Measurements from ENCODE around the gene MCF2L. TPM values are rescaled to one million over a fixed set of nuclear protein-coding genes. Genes with fewer than 3 reads are reported as not detected.

MCF2L gene
- total RNA-seq, 1 donor from 2014 or later = 40.4 TPM

GRCh38 chr13:113145496-113145895 is 176.5 kb downstream of the MCF2L start:
- no peak overlapping the region for H3K4me3 ChIP-seq
- H3K9me3 ChIP-seq (ENCODE audit: low read depth) = no peaks in the 10 kb centered on the region
- no peaks in the 10 kb centered on the region for H3K36me3 Mint-ChIP-seq
- TF ChIP-seq EZH2 (IDR thresholded peaks at IDR 0.05) (no peak), EZH2phosphoT487 (IDR thresholded peaks at IDR 0.05) (no peak), CTCF (IDR thresholded peaks at IDR 0.05) (no peak)
- no peak overlapping the region for H3K27ac ChIP-seq
- H3K9ac ChIP-seq = no peak overlapping the region
- H3K4me1 Mint-ChIP-seq = peaks cover 3% of the 10 kb centered on the region
- no peak overlapping the region for H3K4me2 ChIP-seq
- no peak overlapping the region for H3K27ac Mint-ChIP-seq
- H3K27me3 Mint-ChIP-seq (ENCODE audit: insufficient read depth, low read depth) = peaks cover 4% of the 10 kb centered on the region
- H4K20me1 ChIP-seq (ENCODE audit: low read depth) = no peaks in the 10 kb centered on the region
- no peaks in the 10 kb centered on the region for H3K27me3 ChIP-seq
- DNase-seq (ENCODE audit: low spot score) = no peak
- no peak overlapping the region for H2AFZ ChIP-seq (replicated peaks)
- no peaks in the 10 kb centered on the region for H3F3A ChIP-seq (ENCODE audit: low read depth)
- peaks cover 13% of the 10 kb centered on the region for H3K4me1 ChIP-seq
- H3K9me3 Mint-ChIP-seq = no peaks in the 10 kb centered on the region
- H3K36me3 ChIP-seq = no peaks in the 10 kb centered on the region
- H3K79me2 ChIP-seq (ENCODE audit: low read depth) = no peaks in the 10 kb centered on the region
- H3K4me3 Mint-ChIP-seq = no peak overlapping the region

DNA sequence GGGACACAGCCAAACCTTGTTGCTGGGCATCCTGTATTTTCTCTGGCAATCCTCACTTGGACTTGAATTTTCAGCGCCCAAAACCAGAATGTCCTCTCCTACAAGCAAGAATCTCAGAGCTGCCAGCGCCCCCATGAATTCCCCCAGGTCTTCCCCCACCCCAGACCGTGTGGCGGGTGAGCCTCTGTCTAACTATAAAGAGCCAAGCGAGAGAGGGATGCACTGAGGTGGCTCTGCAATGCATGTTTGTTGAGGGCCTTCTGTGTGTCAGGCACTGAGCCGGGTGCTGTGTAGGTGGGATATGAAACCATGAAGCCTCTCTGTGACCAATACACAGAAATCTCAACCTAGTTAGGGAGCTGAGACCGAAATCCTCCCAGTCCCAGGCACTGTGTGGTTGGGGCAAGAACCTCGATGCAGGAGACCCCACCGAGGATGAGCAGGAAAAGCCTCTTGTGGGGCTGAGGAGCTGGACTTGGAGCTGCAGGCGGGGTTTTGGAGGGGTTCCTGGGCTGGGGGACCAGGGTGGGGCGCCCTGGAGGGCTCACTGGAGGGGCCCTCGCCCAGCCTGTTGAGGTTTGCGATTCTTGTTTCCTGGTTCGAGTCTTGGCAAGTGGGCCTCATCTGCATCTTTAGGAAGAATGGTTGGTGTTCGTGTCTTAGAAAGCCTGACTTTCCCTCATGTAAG is 177.0 kb downstream of the MCF2L start:
- Histone ChIP-seq H3K79me2 (ENCODE audit: low read depth) (no peaks in the 10 kb centered on the region), H3K4me1 (peaks cover 13% of the 10 kb centered on the region), H3K27ac (no peak overlapping the region), H4K20me1 (ENCODE audit: low read depth) (no peaks in the 10 kb centered on the region), H3K9ac (no peak overlapping the region), H3K4me3 (no peak overlapping the region), H3K27me3 (no peaks in the 10 kb centered on the region), H3K4me2 (no peak overlapping the region), H3F3A (ENCODE audit: low read depth) (no peaks in the 10 kb centered on the region), H3K9me3 (ENCODE audit: low read depth) (no peaks in the 10 kb centered on the region), H2AFZ (replicated peaks) (no peak overlapping the region), H3K36me3 (no peaks in the 10 kb centered on the region)
- Mint-ChIP-seq H3K4me3 (no peak overlapping the region), H3K36me3 (no peaks in the 10 kb centered on the region), H3K27ac (no peak overlapping the region), H3K4me1 (peaks cover 6% of the 10 kb centered on the region), H3K27me3 (ENCODE audit: insufficient read depth, low read depth) (peaks cover 4% of the 10 kb centered on the region), H3K9me3 (no peaks in the 10 kb centered on the region)
- TF ChIP-seq CTCF (IDR thresholded peaks at IDR 0.05) (no peak), EZH2 (IDR thresholded peaks at IDR 0.05) (no peak), EZH2phosphoT487 (IDR thresholded peaks at IDR 0.05) (no peak)
- DNase-seq (ENCODE audit: low spot score) = no peak

DNA sequence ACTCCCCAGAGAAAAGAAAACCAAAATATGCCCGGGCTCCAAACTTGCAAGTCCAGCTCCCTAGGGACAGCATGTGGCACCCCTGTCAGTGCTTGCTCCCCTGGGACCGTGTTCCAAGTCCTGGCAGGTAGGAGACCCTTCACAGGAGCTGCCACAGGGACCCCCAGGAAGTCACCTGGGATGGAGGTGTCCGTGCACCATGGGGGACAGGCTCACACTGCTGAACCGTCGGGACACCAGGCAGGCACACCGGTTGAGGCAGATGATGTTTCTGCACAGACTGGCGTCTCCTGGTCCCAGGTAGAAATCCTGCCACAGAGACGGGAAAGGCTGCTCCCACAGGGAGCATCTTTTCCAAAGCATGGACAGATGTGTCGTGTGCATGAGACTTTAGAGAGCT is 177.7 kb downstream of the MCF2L start:
- no peak overlapping the region for H3K27ac ChIP-seq
- H3K27ac Mint-ChIP-seq = no peak overlapping the region
- no peaks in the 10 kb centered on the region for H3K9me3 Mint-ChIP-seq
- no peak for TF ChIP-seq EZH2 (IDR thresholded peaks at IDR 0.05)
- TF ChIP-seq EZH2phosphoT487 (IDR thresholded peaks at IDR 0.05) = no peak
- no peak for TF ChIP-seq CTCF (IDR thresholded peaks at IDR 0.05)
- peaks cover 11% of the 10 kb centered on the region for H3K4me1 Mint-ChIP-seq
- no peak overlapping the region for H3K9ac ChIP-seq
- H3K27me3 ChIP-seq = peaks cover 3% of the 10 kb centered on the region
- DNase-seq (ENCODE audit: low spot score) = no peak
- no peak overlapping the region for H3K4me3 Mint-ChIP-seq
- H3K4me3 ChIP-seq = no peak overlapping the region
- no peaks in the 10 kb centered on the region for H3K9me3 ChIP-seq (ENCODE audit: low read depth)
- no peaks in the 10 kb centered on the region for H3F3A ChIP-seq (ENCODE audit: low read depth)
- H3K36me3 ChIP-seq = no peaks in the 10 kb centered on the region
- H3K27me3 Mint-ChIP-seq (ENCODE audit: insufficient read depth, low read depth) = peaks cover 4% of the 10 kb centered on the region
- H3K4me1 ChIP-seq = peaks cover 13% of the 10 kb centered on the region
- H3K4me2 ChIP-seq = no peak overlapping the region
- no peaks in the 10 kb centered on the region for H4K20me1 ChIP-seq (ENCODE audit: low read depth)
- H2AFZ ChIP-seq (replicated peaks) = no peak overlapping the region
- no peaks in the 10 kb centered on the region for H3K36me3 Mint-ChIP-seq
- no peaks in the 10 kb centered on the region for H3K79me2 ChIP-seq (ENCODE audit: low read depth)
